IMR-90 (cell line): ENCODE results near the gene SLIT3.

Source experiments
- BHLHE40 ChIP-seq: fragments of 150-350 bp; IDR thresholded peaks from 2 replicates; pipeline ENCODE4 v1.6.1; 2016; ENCODE audit warnings: mild to moderate bottlenecking, low read depth, low read length
- CEBPB ChIP-seq: IDR thresholded peaks from 2 replicates; pipeline ENCODE4 v1.6.1; 2012; ENCODE audit warnings: low read depth, low read length, improper control_type of control experiment
- FOS ChIP-seq: fragments of 150-350 bp; IDR thresholded peaks from 2 replicates; pipeline ENCODE4 v1.6.1; 2016; ENCODE audit warnings: low read depth, low read length
- MAZ ChIP-seq: IDR thresholded peaks from 2 replicates; pipeline ENCODE4 v1.6.1; 2012; ENCODE audit warnings: low read depth, mild to moderate bottlenecking, low read length, improper control_type of control experiment, moderate library complexity, borderline replicate concordance
- MXI1 ChIP-seq: IDR thresholded peaks from 2 replicates; pipeline ENCODE4 v1.6.1; 2012; ENCODE audit warnings: low read depth, mild to moderate bottlenecking, low read length, moderate library complexity, borderline replicate concordance
- POLR2A ChIP-seq: IDR thresholded peaks from 2 replicates; pipeline ENCODE4 v1.6.1; 2012; ENCODE audit warnings: mild to moderate bottlenecking, low read depth, low read length
- RAD21 ChIP-seq: IDR thresholded peaks from 2 replicates; pipeline ENCODE4 v1.6.1; 2012; ENCODE audit warnings: low read length, improper control_type of control experiment
- RCOR1 ChIP-seq: IDR thresholded peaks from 2 replicates; pipeline ENCODE4 v1.6.1; 2012; ENCODE audit warnings: mild to moderate bottlenecking, low read length, improper control_type of control experiment; ENCODE audit not compliant: insufficient replicate concordance
- RFX5 ChIP-seq: IDR thresholded peaks from 2 replicates; pipeline ENCODE4 v1.8.0; 2012; ENCODE audit warnings: low read depth, mild to moderate bottlenecking, low read length, moderate library complexity
- SMC3 ChIP-seq: fragments of 150-350 bp; IDR thresholded peaks from 2 replicates; pipeline ENCODE4 v1.6.1; 2016; ENCODE audit warnings: low read depth, mild to moderate bottlenecking, antibody characterized with exemption, low read length, moderate library complexity
- TF ChIP-seq, protein P1 (sequence below): conservative IDR thresholded peaks from 2 replicates; pipeline ENCODE4 v1.5.1; 2012; ENCODE audit warnings: mild to moderate bottlenecking, low read depth, low read length, improper control_type of control experiment
- TF ChIP-seq, protein P2 (sequence below): fragments of 150-350 bp; IDR thresholded peaks from 2 replicates; pipeline ENCODE4 v1.6.1; 2017; ENCODE audit warnings: mild to moderate bottlenecking, antibody characterized with exemption, low read length, low read depth
- TF ChIP-seq, protein P3 (sequence below): fragments of 150-350 bp; IDR thresholded peaks from 2 replicates; pipeline ENCODE4 v1.6.1; 2016; ENCODE audit warnings: low read depth, mild to moderate bottlenecking, low read length, moderate library complexity, borderline replicate concordance

DNA sequence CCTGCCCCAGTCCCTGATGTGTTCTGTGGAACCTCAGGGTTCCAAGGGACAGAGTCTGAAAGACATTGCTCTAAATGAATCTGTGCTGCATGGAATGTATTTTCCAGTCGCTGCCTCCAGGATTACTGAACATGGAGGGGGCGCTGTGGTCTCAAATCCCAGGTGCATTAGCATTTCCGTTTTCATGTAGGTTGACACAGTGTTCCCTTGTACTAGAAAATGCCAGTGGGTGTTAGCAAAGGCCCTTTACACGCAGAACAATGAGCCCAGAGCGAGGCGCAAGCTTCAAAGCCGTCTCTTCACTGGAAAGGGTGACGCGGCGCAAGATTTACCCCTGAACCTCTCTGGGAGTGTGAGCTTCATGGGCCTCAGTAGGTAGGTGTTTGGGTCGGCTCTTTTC is 308.3 kb downstream of the SLIT3 start:
- TF ChIP-seq, protein P1, sequence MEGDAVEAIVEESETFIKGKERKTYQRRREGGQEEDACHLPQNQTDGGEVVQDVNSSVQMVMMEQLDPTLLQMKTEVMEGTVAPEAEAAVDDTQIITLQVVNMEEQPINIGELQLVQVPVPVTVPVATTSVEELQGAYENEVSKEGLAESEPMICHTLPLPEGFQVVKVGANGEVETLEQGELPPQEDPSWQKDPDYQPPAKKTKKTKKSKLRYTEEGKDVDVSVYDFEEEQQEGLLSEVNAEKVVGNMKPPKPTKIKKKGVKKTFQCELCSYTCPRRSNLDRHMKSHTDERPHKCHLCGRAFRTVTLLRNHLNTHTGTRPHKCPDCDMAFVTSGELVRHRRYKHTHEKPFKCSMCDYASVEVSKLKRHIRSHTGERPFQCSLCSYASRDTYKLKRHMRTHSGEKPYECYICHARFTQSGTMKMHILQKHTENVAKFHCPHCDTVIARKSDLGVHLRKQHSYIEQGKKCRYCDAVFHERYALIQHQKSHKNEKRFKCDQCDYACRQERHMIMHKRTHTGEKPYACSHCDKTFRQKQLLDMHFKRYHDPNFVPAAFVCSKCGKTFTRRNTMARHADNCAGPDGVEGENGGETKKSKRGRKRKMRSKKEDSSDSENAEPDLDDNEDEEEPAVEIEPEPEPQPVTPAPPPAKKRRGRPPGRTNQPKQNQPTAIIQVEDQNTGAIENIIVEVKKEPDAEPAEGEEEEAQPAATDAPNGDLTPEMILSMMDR = no peak
- no peak for TF ChIP-seq MAZ
- TF ChIP-seq, protein P2, sequence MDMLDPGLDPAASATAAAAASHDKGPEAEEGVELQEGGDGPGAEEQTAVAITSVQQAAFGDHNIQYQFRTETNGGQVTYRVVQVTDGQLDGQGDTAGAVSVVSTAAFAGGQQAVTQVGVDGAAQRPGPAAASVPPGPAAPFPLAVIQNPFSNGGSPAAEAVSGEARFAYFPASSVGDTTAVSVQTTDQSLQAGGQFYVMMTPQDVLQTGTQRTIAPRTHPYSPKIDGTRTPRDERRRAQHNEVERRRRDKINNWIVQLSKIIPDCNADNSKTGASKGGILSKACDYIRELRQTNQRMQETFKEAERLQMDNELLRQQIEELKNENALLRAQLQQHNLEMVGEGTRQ = no peak
- no peak for TF ChIP-seq RCOR1
- no peak for TF ChIP-seq POLR2A
- TF ChIP-seq CEBPB = no peak
- no peak for TF ChIP-seq BHLHE40
- no peak for TF ChIP-seq RFX5
- no peak for TF ChIP-seq MXI1
- TF ChIP-seq FOS = no peak
- TF ChIP-seq SMC3 = no peak
- TF ChIP-seq, protein P3, sequence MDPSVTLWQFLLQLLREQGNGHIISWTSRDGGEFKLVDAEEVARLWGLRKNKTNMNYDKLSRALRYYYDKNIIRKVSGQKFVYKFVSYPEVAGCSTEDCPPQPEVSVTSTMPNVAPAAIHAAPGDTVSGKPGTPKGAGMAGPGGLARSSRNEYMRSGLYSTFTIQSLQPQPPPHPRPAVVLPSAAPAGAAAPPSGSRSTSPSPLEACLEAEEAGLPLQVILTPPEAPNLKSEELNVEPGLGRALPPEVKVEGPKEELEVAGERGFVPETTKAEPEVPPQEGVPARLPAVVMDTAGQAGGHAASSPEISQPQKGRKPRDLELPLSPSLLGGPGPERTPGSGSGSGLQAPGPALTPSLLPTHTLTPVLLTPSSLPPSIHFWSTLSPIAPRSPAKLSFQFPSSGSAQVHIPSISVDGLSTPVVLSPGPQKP = no peak
- no peak for TF ChIP-seq RAD21
